ENCODE results near the gene ANAPC5. TPM values are rescaled to one million over a fixed set of nuclear protein-coding genes. Genes with fewer than 3 reads are reported as not detected.
"Not testable (repeated sequence)": the region's sequence is repeated elsewhere in the genome, so short reads cannot be mapped to it uniquely, and the experiment has no call there.

Gene ANAPC5
- polyA plus RNA-seq, 3 donors, result 130 to 200 (median 171) TPM

GRCh38 chr12:121293603-121294002 lies 58.6 kb downstream of the ANAPC5 start:
- no peak for DNase-seq

- DNase-seq, result no peak
Observed at GRCh38 chr12:121290410-121290809, 61.8 kb downstream of the ANAPC5 start.

- no peak for DNase-seq
Observed at GRCh38 chr12:121289962-121290361, 62.2 kb downstream of the ANAPC5 start.

GRCh38 chr12:121288986-121289385 lies 63.2 kb downstream of the ANAPC5 start:
- no peak for DNase-seq

GRCh38 chr12:121288158-121288845 lies 63.9 kb downstream of the ANAPC5 start:
- no peak for DNase-seq

- no peak for DNase-seq
Observed at GRCh38 chr12:121287267-121287954, 64.8 kb downstream of the ANAPC5 start.

- no peak for DNase-seq
Observed at GRCh38 chr12:121285856-121286255, 66.4 kb downstream of the ANAPC5 start.

- DNase-seq, result no peak
Observed at GRCh38 chr12:121284551-121285390, 67.4 kb downstream of the ANAPC5 start.

GRCh38 chr12:121283841-121284240 lies 68.4 kb downstream of the ANAPC5 start:
- DNase-seq, result no peak

- DNase-seq, result no peak
Observed at GRCh38 chr12:121283388-121283787, 68.8 kb downstream of the ANAPC5 start.

GRCh38 chr12:121282910-121283309 lies 69.3 kb downstream of the ANAPC5 start:
- DNase-seq, result not testable (repeated sequence)

- no peak for DNase-seq
Observed at GRCh38 chr12:121282072-121282742, 70.0 kb downstream of the ANAPC5 start.

- DNase-seq, result not testable (repeated sequence)
Observed at GRCh38 chr12:121281116-121281515, 71.1 kb downstream of the ANAPC5 start.

- DNase-seq, result not testable (repeated sequence)
Observed at GRCh38 chr12:121280531-121280930, 71.7 kb downstream of the ANAPC5 start.

- no peak for DNase-seq
Observed at GRCh38 chr12:121279507-121279915, 72.7 kb downstream of the ANAPC5 start.

- DNase-seq, result no peak
Observed at GRCh38 chr12:121279071-121279375, 73.2 kb downstream of the ANAPC5 start.

GRCh38 chr12:121278169-121279070 lies 73.8 kb downstream of the ANAPC5 start:
- DNase-seq, result no peak

- no peak for DNase-seq
Observed at GRCh38 chr12:121277374-121277759, 74.8 kb downstream of the ANAPC5 start.

- DNase-seq, result no peak
Observed at GRCh38 chr12:121274036-121274763, 78.0 kb downstream of the ANAPC5 start.

- no peak for DNase-seq
Observed at GRCh38 chr12:121273364-121273896, 78.8 kb downstream of the ANAPC5 start.

Measured in renal pelvis (tissue), 4 donors.